GM12878 (cell line): ENCODE results near the gene FAT1.

Source experiments
- NR2F1 ChIP-seq: fragments of 450-650 bp; conservative IDR thresholded peaks from 2 replicates; pipeline ENCODE4 v1.6.1; 2017; ENCODE audit warnings: mild to moderate bottlenecking
- TF ChIP-seq, protein P1 (sequence below): fragments of 450-650 bp; formaldehyde crosslinking; IDR thresholded peaks from 2 replicates; pipeline ENCODE4 v1.5.0; 2022; ENCODE audit warnings: mild to moderate bottlenecking, missing genetic modification characterization

DNA sequence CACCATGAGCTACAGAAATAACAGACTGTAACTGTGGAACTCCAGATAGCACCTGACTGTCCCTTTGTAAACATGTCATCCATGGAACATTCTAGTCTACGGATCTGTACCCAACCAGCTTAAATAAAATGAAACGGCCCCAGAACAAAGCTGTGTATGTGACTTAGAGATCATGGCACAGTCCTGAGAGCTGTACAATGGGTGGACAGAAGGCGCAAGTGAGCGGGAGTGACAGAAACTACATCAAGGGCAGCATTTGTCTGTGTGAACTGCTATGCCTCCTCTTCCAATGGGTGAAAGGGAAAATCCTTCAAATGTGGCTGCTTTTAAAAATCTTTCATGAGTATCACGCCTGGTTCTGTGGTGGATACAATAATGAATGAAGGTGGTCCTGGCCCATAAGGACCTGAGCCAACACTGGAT, 72.5 kb downstream of the FAT1 start:
- no peak for TF ChIP-seq NR2F1
- TF ChIP-seq, protein P1, sequence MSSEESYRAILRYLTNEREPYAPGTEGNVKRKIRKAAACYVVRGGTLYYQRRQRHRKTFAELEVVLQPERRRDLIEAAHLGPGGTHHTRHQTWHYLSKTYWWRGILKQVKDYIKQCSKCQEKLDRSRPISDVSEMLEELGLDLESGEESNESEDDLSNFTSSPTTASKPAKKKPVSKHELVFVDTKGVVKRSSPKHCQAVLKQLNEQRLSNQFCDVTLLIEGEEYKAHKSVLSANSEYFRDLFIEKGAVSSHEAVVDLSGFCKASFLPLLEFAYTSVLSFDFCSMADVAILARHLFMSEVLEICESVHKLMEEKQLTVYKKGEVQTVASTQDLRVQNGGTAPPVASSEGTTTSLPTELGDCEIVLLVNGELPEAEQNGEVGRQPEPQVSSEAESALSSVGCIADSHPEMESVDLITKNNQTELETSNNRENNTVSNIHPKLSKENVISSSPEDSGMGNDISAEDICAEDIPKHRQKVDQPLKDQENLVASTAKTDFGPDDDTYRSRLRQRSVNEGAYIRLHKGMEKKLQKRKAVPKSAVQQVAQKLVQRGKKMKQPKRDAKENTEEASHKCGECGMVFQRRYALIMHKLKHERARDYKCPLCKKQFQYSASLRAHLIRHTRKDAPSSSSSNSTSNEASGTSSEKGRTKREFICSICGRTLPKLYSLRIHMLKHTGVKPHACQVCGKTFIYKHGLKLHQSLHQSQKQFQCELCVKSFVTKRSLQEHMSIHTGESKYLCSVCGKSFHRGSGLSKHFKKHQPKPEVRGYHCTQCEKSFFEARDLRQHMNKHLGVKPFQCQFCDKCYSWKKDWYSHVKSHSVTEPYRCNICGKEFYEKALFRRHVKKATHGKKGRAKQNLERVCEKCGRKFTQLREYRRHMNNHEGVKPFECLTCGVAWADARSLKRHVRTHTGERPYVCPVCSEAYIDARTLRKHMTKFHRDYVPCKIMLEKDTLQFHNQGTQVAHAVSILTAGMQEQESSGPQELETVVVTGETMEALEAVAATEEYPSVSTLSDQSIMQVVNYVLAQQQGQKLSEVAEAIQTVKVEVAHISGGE (CRISPR knock-in tag), result no peak
